HG03571 (cell line): ENCODE data around the gene SLC6A9.

Source experiments
- ATAC-seq: cut with Tn5 transposase; IDR thresholded peaks from one replicate; pipeline ENCODE4 v1.9.1; 2021; ENCODE audit not compliant: unreplicated experiment

The SLC6A9 gene

GRCh38 chr1:43986712-43987111 lies 44.5 kb downstream of the SLC6A9 start:
- no peak for ATAC-seq

DNA sequence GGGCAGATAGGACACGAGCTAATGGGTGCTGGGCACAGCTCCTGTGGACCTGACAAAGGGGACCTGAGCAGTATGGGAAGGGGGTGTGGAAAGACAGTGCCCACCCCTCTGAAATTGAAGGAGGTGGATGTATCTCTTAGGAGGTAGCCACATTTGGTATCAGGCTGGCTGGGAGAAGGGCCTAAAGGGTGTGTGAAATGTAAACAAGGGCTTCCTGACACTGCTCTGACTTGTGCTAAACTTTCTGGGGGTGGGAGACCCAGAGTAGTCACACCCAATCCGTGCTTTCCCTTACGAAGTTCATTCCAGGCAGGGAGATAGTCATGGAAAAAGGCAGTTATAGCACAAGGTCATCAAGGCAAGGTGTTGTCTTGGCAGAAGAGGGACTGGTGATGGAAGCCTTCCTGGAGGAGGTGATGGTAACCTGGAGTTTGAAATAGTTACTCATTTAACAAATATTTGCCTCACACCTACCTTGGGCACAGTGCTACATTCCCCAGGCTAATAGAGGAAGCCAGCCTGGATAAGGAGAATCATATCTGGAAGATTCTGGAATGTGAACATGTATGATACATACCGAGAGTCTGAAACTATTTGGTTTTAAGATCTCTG lies 45.2 kb downstream of the SLC6A9 start:
- no peak for ATAC-seq

- no peak for ATAC-seq
These were observed 46.4 kb downstream of the SLC6A9 start for GRCh38 chr1:43984855-43985254.

- ATAC-seq = no peak
These were observed 47.9 kb downstream of the SLC6A9 start for GRCh38 chr1:43983253-43983899.

DNA sequence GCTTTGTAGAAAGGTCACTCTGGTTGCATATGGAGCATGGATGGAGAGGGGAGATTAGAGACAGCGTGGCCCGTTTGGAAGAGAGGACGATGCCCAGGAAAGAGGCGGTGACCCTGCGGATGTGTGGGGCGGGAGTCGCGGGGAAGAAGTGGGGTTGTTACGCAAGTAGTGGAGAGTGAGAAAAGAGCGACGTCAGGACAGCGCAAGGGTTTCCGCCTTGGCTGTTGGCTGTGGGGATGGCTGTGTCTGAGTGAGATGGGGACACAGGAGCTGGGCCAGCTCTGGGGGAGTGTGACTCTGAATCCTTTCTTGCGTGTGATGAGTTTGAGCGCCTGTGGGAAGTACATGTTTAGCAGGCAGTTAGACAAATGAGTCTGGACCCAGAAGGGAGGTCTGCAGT lies 48.5 kb downstream of the SLC6A9 start:
- ATAC-seq = no peak

- ATAC-seq = no peak
These were observed 49.0 kb downstream of the SLC6A9 start for GRCh38 chr1:43982241-43982640.

GRCh38 chr1:43981636-43982035 lies 49.6 kb downstream of the SLC6A9 start:
- ATAC-seq = no peak

- no peak for ATAC-seq
These were observed 50.1 kb downstream of the SLC6A9 start for GRCh38 chr1:43981135-43981491.

DNA sequence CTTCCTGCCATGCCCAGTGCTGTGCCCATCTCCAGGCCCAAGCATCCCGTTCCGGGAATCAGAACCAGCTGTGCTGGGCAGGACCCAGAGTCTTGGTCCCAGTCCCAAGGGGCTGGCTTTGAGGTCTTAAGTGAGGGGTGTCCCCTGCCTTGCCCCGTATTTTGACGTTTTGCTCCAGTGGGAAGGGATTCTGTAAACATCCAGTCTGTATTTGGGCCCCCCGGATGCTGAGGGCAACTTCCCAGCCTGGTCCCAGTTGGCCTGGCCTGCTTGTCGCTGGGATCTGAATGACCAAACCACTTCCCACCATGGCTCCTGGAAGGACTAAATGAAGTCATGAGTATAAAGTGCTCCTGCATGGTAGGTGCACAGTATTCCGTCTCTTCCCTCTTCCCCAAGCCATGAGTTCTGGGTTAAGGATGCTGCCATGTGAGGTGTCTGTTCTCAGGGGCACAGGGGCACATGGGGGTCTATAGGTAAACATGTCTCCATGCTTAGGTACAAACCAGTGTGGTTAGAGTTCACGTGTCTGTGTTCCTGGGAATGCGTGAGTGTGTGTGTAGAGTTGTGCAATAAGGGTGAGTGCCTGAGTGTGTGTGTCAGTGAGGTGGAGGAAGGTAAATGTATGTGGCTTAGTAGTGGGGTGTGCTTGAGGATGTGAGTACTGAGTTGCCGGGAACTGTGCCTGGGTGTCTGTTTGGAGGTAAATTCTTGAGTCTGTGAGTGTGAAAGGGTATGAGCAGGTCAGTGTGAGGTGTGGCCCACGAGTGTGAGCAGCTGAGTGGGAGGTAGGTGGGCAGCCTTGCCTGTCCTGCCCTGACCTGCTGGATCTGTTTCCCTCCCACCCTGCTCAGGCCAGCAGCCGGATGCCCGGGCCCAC lies 50.8 kb downstream of the SLC6A9 start:
- no peak for ATAC-seq

DNA sequence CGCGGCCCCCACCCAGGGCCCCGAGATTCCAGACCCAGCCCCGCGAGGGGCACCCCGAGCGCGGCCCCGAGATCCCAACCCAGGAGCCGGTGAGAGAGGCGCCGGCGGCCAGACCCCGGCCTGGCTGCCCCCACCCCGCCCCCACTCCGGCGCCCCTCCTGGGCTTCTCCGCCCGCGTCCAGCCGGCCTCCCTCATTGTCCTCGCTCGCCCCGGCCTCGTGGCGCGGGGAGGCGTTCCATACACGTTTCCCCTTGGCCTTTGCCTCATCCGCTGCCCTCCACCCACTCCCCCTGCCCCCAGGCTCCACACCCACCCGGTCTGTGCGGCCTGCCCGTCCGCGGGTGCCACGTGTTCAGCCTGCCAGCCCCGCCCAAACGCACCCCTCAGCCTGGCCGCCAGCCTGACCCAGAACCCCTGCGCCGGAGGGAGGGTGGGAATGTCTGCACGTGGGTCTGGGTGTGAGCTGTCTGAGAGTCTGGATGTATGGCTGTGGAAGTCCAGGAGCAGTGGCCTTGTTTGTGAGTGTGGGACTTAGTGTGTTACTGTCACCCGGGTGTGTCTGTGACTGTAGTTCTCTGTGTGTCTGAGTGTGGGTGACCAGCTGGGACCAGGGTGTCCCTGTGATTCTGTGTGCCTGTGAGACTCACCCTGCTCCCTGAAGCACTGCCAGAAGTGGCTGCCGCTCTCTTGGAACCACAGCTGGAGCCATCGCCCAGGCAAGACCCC lies 51.6 kb downstream of the SLC6A9 start:
- ATAC-seq = no peak

DNA sequence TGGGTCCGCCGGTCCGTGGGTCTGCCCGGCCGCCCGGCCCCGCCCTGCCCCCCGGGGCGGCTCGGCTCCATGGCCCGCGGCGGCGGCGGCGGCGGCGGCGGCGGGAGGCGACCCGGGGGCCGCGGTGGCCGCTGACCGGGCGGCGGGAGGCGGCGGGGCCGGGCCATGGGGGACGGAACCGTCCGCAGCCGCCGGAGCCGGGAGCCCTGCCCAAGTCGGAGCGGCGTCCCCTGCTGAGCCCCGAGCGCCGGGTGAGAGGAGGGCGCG lies 52.1 kb downstream of the SLC6A9 start:
- ATAC-seq = no peak

DNA sequence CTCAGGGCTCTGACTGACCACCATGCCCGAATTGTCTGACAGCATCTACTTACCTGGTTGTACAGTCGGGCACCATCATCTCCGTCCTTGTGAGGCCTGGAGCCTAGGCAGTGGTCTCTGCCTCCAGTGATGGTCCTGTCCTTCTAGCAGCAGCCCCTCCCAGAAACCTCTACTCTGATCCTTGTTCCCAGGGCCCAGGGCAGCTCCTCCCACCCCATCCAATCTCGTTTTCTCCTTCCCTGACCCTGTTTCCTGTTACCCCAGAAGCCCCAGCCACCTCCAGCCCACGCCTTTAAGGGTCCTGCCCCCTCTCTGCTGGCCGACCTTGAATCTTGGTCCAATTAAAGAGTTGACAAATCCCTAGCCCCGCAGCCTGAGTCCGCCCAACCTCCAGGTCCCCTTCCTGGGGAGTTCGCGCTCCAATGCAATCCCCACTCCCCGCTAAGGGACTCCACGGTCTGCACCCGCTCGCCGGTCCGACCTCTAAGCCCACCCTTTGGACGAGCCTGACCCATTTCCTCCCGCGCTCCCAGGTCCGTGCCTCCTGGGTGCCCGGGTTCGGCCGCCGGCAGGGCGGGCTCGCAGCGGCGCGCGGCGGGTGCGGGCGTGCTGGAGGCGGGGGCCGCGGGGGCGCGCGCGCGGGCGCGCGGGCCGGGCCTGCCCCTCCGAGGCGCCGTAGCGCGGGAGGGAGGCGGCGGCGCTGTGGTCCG lies 52.6 kb downstream of the SLC6A9 start, which contains the start of gene B4GALT2:
Gene B4GALT2, plus strand, starts transcription at position 660 of the 710 bp plus-strand sequence. CDS start 1,951 bp downstream, outside the sequence.
- no peak for ATAC-seq

DNA sequence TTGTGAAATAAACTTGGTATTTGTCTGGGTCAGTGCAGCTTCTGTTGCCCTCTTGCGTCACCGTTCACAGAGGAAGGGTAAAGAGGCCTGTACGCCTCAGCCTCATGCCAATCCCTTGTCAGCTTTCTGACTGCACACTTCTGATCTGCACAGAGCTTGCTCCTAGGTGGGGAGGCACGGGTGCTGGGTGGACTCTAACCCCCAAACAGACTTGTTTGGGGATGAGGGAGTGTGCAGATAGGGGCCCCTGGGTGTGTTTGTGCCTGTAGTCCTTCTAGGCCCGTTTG lies 53.1 kb downstream of the SLC6A9 start:
- no peak for ATAC-seq

GRCh38 chr1:43977376-43978263 lies 53.6 kb downstream of the SLC6A9 start:
- no peak for ATAC-seq

DNA sequence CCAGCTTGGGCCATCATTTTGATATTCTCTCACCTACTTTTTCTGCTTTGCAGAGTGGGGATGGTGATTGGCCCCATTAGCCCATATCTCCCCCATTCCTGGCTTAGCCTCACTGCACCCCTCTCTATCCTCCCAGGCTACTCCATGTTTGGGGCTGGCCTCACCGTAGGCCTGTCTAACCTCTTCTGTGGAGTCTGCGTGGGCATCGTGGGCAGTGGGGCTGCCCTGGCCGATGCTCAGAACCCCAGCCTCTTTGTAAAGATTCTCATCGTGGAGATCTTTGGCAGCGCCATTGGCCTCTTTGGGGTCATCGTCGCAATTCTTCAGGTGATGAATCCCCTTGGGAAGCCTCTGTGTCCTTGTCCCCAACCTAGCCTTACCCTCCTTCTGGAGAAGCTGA lies 54.4 kb downstream of the SLC6A9 start:
- ATAC-seq = no peak

GRCh38 chr1:43976045-43976444 lies 55.2 kb downstream of the SLC6A9 start:
- no peak for ATAC-seq

- ATAC-seq = peak; percentile 8
These were observed 55.9 kb downstream of the SLC6A9 start for GRCh38 chr1:43975249-43975961.

DNA sequence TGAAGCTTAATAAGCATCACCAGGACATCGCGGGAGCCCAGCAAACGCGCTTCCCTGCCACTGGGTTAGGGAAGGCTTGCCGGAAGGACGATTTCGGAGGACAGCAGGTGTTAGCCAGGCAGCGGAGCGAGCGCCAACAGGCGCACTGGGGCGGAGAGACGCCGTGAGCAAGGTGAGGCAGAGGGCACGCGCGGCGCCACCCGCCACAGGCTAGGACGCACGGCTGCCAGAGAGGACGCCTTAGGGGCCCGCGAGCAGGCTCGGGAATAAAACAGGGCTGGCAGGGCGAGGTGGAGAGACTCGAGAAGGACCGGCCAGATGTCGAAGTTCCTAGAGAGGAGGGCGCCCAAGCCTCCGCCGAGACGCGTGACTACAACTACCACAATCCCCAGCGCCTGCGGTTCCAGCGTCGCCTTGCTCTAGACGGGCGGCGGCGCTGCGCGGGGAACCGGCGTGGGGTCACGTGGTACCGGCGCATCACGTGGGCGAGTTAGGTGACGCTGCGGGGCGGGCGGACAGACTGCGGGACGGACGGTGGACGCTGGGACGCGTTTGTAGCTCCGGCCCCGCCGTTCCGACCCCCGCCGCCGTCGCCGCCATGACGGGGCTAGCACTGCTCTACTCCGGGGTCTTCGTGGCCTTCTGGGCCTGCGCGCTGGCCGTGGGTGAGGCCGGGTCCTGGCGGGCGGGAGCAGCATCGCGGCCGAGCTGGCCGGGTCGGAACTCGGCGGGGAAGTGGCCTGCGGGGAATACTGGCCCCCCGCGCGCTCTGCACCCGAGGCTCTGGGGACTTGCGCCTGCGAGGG lies 56.6 kb downstream of the SLC6A9 start, which contains the start of gene ATP6V0B:
Gene ATP6V0B, plus strand, starts transcription at position 518 of the 806 bp plus-strand sequence. Its CDS starts 81 bp downstream, at position 599.
- ATAC-seq = peak; percentile 61
